RWPE2 (cell line): Measurements from ENCODE around the gene BABAM2.

Experiments
- ATAC-seq: fragments of 200-7000 bp; cut with Tn5 transposase; 3 replicates; pipeline ENCODE4 v1.9.1; 2021; ENCODE audit warnings: low read depth
- DNase-seq: peaks from one replicate; pipeline ENCODE4 v3.0.0-alpha.2; 2020; ENCODE audit warnings: low spot score
- H3K27ac ChIP-seq: fragments of 450-650 bp; 2 replicates; pipeline ENCODE4 v1.5.1; 2017; ENCODE audit warnings: mild to moderate bottlenecking; ENCODE audit not compliant: poor library complexity, severe bottlenecking
- H3K27me3 ChIP-seq: fragments of 250-450 bp; sonication (Bioruptor Pico); 2 replicates; pipeline ENCODE4 v1.5.1; 2021; ENCODE audit warnings: mild to moderate bottlenecking, moderate library complexity; ENCODE audit not compliant: insufficient read depth, poor library complexity, severe bottlenecking
- H3K36me3 ChIP-seq: fragments of 250-450 bp; sonication (Bioruptor Pico); 2 replicates; pipeline ENCODE4 v1.5.1; 2020; ENCODE audit warnings: low read depth, mild to moderate bottlenecking, moderate library complexity
- H3K4me1 ChIP-seq: fragments of 250-450 bp; sonication (Bioruptor Pico); 2 replicates; pipeline ENCODE4 v1.5.1; 2021; ENCODE audit warnings: mild to moderate bottlenecking, moderate library complexity; ENCODE audit not compliant: insufficient read depth, poor library complexity, severe bottlenecking
- H3K4me3 ChIP-seq: fragments of 250-450 bp; sonication (Bioruptor Pico); 2 replicates; pipeline ENCODE4 v1.5.1; 2021; ENCODE audit warnings: mild to moderate bottlenecking, moderate library complexity; ENCODE audit not compliant: severe bottlenecking
- H3K9me3 ChIP-seq: fragments of 250-450 bp; sonication (Bioruptor Pico); 2 replicates; pipeline ENCODE4 v1.5.1; 2021; ENCODE audit warnings: mild to moderate bottlenecking, moderate library complexity; ENCODE audit not compliant: severe bottlenecking
- TF ChIP-seq, protein P1 (sequence below): fragments of 450-650 bp; IDR thresholded peaks from one replicate; pipeline ENCODE4 v1.5.1; 2017; ENCODE audit warnings: mild to moderate bottlenecking, moderate library complexity; ENCODE audit not compliant: poor library complexity, severe bottlenecking

BABAM2 gene

DNA sequence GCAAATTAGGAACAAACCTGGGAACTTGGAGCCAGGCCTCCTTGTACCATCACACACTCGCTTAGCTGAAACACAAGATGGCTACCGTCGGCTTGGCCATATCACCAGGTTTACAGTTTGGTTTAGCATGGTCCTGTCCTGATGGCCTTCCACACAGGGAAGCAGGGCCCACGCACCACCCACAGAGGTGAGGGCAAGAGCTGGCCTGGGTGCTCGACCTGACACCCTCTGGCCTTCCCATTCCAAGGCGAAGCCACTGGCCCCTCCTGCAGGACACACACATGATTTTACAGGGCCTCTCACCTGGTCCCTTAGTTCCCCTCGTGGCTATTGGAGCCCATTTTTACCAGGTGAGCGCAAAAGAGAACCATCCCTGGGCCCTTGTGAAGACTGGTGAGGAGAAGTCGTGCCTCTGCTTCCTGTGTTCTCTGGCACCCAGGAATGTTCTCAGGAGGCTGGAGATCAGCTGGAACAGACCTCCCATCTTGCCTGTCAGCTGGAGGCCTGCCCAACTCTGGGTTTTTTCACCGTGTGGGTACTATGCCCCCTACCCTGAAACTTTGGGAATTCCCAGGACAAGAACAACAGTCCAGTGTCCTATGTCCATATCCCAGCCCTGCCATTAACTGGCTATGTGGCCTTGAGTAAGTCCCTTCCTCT, 449.1 kb downstream of the BABAM2 start:
- peaks cover 16% of the 10 kb centered on the region for H3K4me1 ChIP-seq
- no peak overlapping the region for H3K4me3 ChIP-seq
- no peaks in the 10 kb centered on the region for H3K9me3 ChIP-seq
- no peak overlapping the region for H3K27ac ChIP-seq
- ATAC-seq (no peak), DNase-seq (no peak)
- TF ChIP-seq, protein P1, sequence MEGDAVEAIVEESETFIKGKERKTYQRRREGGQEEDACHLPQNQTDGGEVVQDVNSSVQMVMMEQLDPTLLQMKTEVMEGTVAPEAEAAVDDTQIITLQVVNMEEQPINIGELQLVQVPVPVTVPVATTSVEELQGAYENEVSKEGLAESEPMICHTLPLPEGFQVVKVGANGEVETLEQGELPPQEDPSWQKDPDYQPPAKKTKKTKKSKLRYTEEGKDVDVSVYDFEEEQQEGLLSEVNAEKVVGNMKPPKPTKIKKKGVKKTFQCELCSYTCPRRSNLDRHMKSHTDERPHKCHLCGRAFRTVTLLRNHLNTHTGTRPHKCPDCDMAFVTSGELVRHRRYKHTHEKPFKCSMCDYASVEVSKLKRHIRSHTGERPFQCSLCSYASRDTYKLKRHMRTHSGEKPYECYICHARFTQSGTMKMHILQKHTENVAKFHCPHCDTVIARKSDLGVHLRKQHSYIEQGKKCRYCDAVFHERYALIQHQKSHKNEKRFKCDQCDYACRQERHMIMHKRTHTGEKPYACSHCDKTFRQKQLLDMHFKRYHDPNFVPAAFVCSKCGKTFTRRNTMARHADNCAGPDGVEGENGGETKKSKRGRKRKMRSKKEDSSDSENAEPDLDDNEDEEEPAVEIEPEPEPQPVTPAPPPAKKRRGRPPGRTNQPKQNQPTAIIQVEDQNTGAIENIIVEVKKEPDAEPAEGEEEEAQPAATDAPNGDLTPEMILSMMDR, result no peak
- no peaks in the 10 kb centered on the region for H3K27me3 ChIP-seq
- H3K36me3 ChIP-seq, result no peaks in the 10 kb centered on the region

DNA sequence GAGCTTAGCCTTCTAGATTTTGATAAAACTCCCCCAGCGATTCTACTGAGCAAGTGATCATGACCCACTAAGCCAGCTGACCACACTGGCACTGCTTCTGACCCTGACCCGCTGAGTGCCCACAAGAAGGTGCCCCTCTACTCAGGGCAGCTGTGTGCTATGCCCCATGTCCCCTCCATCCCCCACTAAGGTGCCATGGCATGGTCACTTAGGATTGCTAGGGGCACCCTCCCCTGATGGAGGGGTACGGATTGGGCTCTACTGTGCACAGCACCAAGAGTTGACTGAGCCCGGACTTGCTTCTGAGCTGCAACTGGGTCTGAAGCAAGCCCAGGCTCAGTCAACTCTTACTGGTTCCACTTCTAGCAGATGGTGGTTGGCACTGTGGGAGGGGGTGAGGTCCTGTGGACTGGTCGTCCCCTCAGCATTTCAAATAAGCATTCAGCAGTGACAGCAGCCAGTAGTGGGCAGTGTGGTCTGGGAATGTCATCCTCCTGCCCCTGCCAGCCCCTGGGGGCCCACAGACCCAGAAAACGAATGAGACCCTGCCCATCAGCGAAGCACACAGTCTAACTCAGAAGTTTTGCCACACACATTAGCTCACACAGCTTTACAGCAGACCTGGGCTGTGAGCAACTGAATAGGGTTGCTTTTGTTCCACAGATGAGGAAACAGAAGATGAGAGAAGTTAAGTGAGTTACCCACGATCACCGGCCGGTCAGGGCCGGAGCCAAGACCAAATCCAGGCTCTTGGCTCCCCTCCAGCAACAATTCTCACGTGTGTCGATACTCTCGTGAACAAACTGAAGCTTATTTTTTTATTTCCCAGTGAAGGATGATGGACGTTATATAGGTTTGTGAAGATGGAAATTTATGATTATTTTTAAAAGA, 450.0 kb downstream of the BABAM2 start:
- no peak for ATAC-seq
- TF ChIP-seq, protein P1, result no peak
- Histone ChIP-seq H3K36me3 (no peaks in the 10 kb centered on the region), H3K27me3 (no peaks in the 10 kb centered on the region), H3K4me1 (peaks cover 16% of the 10 kb centered on the region), H3K27ac (no peak overlapping the region), H3K4me3 (no peak overlapping the region), H3K9me3 (no peaks in the 10 kb centered on the region)
- no peak for DNase-seq

DNA sequence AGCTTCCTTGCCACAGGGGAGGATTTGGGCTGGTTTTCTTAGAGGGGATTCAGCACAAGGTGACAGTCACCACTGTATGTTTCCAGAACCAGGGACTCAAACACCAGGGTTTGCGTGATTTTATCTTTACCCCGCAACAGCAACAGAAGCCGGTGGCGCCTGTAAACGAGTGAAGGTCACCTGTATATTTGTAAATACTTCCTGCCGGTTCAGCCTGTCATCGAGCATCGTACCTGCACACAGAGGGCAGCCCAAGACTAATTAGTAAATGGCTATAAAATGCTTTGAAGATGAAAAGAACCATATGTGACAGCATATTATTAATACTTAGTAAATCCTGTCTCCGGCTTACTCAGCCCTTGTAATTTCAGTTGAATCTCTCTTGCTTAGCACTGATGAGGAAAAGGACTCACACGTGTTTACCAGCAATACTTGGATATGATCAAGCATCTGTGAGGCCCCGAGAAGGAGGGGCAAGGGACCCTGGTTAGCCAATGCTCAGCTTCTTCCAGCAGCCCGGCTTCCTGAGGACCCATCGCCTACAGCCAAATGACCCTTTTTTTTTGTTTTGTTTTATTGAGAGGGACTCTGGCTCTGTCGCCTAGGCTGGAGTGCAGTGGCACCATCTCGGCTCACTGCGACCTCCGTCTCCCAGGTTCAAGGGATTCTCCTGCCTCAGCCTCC, 450.8 kb downstream of the BABAM2 start:
- DNase-seq (no peak), ATAC-seq (no peak)
- Histone ChIP-seq H3K27ac (no peak overlapping the region), H3K36me3 (no peaks in the 10 kb centered on the region), H3K27me3 (no peaks in the 10 kb centered on the region), H3K4me3 (no peak overlapping the region), H3K9me3 (no peaks in the 10 kb centered on the region), H3K4me1 (peaks cover 16% of the 10 kb centered on the region)
- TF ChIP-seq, protein P1, result no peak

DNA sequence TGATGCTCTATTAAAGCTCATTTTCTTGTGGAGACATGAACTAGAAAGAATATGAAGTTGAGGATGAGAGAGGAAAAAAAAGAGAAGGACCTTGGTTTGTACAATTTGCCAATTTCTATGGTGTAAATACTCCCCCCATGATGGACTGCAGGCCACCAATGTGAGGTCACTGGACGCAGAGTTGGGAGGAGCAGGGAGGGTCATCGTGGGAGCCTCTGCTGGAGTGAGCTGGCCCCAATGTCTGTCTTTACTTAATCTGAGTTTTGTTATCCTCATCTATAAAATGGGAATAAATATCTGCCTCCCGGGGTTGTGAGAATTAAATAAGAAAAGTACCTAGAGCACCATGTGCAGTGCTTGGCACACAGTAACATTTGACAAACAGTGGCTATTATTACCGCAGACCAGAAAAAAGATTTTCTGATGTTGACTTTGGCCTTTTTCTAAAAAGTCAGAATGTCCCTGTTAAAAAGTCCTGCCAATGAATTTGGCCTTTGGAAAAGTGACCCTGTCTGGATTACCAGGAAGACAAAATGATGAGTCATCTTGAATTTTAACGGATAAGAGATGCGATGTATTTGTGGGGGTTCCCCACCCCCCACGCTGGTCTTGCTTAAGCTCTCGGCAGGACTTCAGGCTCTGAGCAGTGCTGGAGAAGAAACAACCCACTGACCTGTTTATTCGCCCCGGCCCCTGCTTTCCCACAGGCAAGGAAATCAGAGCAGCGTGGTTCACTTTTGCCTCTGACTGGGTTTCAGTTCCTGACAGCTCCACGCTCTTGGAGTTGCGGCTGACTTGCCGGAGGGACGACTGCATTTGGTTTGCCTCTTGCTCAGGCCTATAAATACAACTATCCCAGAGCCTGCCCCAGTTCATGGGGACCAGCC, 451.8 kb downstream of the BABAM2 start:
- H3K4me1 ChIP-seq, result peaks cover 16% of the 10 kb centered on the region
- TF ChIP-seq, protein P1, result no peak
- H3K27ac ChIP-seq, result no peak overlapping the region
- no peak overlapping the region for H3K4me3 ChIP-seq
- DNase-seq, result no peak
- no peaks in the 10 kb centered on the region for H3K36me3 ChIP-seq
- no peak for ATAC-seq
- H3K9me3 ChIP-seq, result no peaks in the 10 kb centered on the region
- H3K27me3 ChIP-seq, result no peaks in the 10 kb centered on the region
